ENCODE data around the gene TSNAX.

GRCh38 chr1:231527586-231528171 is 790 bp upstream of the TSNAX start:
- TF ChIP-seq CTCF (IDR thresholded peaks at IDR 0.05), result no peak
- no peak for TF ChIP-seq POLR2A (IDR thresholded peaks at IDR 0.05)

Measured in adrenal gland (tissue), 5 donors.